PC-9 (cell line): ENCODE results near the gene CFI.

Source experiments
- EZH2 ChIP-seq: fragments of 200-600 bp; sonication (generic); IDR thresholded peaks from 2 replicates; pipeline ENCODE4 v1.8.0; 2017; ENCODE audit warnings: antibody characterized with exemption, low read depth
- TF ChIP-seq, protein P1 (sequence below): fragments of 200-600 bp; sonication (generic); conservative IDR thresholded peaks from 2 replicates; pipeline ENCODE4 v1.6.1; 2017; ENCODE audit warnings: mixed run types, antibody characterized with exemption, mild to moderate bottlenecking, moderate library complexity

DNA sequence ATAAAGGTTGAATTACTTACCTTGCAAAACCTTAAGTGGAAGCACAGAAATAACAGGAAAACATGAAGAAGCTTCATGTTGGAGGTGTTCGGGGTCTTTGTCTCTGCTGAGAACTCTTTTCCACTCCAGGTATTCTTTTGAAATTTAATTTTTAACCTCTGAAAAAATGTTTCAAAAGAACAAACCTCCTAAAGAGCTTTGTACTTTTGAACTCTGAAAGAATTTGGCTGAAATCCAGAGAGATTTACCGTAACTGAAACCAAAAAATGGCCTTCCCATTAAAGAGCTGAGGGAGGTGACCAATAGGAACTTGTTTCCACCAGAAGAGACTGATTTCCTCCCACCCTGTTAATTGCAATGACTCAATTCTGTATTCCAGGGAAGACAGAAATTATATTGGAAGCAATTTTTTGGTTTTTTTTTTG is at the start of gene CFI:
- no peak for TF ChIP-seq EZH2
- TF ChIP-seq, protein P1, sequence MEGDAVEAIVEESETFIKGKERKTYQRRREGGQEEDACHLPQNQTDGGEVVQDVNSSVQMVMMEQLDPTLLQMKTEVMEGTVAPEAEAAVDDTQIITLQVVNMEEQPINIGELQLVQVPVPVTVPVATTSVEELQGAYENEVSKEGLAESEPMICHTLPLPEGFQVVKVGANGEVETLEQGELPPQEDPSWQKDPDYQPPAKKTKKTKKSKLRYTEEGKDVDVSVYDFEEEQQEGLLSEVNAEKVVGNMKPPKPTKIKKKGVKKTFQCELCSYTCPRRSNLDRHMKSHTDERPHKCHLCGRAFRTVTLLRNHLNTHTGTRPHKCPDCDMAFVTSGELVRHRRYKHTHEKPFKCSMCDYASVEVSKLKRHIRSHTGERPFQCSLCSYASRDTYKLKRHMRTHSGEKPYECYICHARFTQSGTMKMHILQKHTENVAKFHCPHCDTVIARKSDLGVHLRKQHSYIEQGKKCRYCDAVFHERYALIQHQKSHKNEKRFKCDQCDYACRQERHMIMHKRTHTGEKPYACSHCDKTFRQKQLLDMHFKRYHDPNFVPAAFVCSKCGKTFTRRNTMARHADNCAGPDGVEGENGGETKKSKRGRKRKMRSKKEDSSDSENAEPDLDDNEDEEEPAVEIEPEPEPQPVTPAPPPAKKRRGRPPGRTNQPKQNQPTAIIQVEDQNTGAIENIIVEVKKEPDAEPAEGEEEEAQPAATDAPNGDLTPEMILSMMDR = no peak
